Natural killer cell treated with Interleukin-12 subunit alpha and Interleukin-12 subunit beta and Interleukin-15 and Interleukin-18, amount 100 ng/mL, for 72 hours (primary cell): ENCODE measurements around the gene UQCRH. TPM values are rescaled to one million over a fixed set of nuclear protein-coding genes. Genes with fewer than 3 reads are reported as not detected.
"Not testable (repeated sequence)": the region's sequence is repeated elsewhere in the genome, so short reads cannot be mapped to it uniquely, and the experiment has no call there.

Experiments
- ATAC-seq, 2 donors: fragments of 150-1000 bp; cut with Tn5 transposase in 1 of 2; sonication (Bioruptor Pico), chemical (Tn5 transposase) in 1 of 2; 2 replicates each; pipeline ENCODE4 v1.10.0; 2021
- DNase-seq: peaks from one replicate; pipeline ENCODE4 v3.0.0; 2022; ENCODE audit warnings: low spot score
- H3K27ac Mint-ChIP-seq, 2 donors: 1 replicate in 1 of 2; 2 replicates in 1 of 2; pipeline ENCODE4 v1.8.0; 2022; ENCODE audit warnings: mixed read lengths in 2 of 2, mild to moderate bottlenecking in 1 of 2, moderate library complexity in 1 of 2
- H3K27me3 Mint-ChIP-seq, 2 donors: 1 replicate in 1 of 2; 2 replicates in 1 of 2; pipeline ENCODE4 v1.8.0; 2022; ENCODE audit warnings: mixed read lengths in 2 of 2
- H3K36me3 Mint-ChIP-seq: one replicate; pipeline ENCODE4 v1.8.0; 2022; ENCODE audit warnings: mixed read lengths
- H3K4me1 Mint-ChIP-seq, 2 donors: 1 replicate in 1 of 2; 2 replicates in 1 of 2; pipeline ENCODE4 v1.8.0; 2022; ENCODE audit warnings: low read depth in 2 of 2, mixed read lengths in 2 of 2, mild to moderate bottlenecking in 1 of 2
- H3K4me3 Mint-ChIP-seq: one replicate; pipeline ENCODE4 v1.8.0; 2022; ENCODE audit warnings: mixed read lengths
- H3K9me3 Mint-ChIP-seq: 2 replicates; pipeline ENCODE4 v1.8.0; 2022; ENCODE audit warnings: mixed read lengths
- total RNA-seq, 2 donors: library from RNA; stranded (reverse); gene quantifications; one replicate each; pipeline ENCODE4 v1.2.3, GENCODE V29; 2022

The UQCRH gene
- total RNA-seq, 2 donors from 2014 or later, result 236 to 253 TPM

GRCh38 chr1:46306159-46306530, 2.6 kb downstream of the UQCRH start:
- H3K4me1 Mint-ChIP-seq, result peaks cover 24 to 28% of the 10 kb centered on the region in 2 donors
- DNase-seq, result no peak
- no peak overlapping the region for H3K27ac Mint-ChIP-seq
- no peaks in the 10 kb centered on the region for H3K9me3 Mint-ChIP-seq
- H3K36me3 Mint-ChIP-seq, result peaks cover 18% of the 10 kb centered on the region
- peak overlapping the region; percentile 34 for H3K4me3 Mint-ChIP-seq
- H3K27me3 Mint-ChIP-seq, result no peaks in the 10 kb centered on the region
- no peak for ATAC-seq

GRCh38 chr1:46309401-46310159, 6.1 kb downstream of the UQCRH start:
- H3K27ac Mint-ChIP-seq, result no peak overlapping the region
- H3K4me3 Mint-ChIP-seq, result no peak overlapping the region
- no peaks in the 10 kb centered on the region for H3K27me3 Mint-ChIP-seq
- ATAC-seq (no peak), DNase-seq (no peak)
- peaks cover 17% of the 10 kb centered on the region for H3K36me3 Mint-ChIP-seq
- peaks cover 14 to 17% of the 10 kb centered on the region in 2 donors for H3K4me1 Mint-ChIP-seq
- H3K9me3 Mint-ChIP-seq, result no peaks in the 10 kb centered on the region

- DNase-seq, result no peak
- H3K9me3 Mint-ChIP-seq, result no peaks in the 10 kb centered on the region
- peaks cover 14% of the 10 kb centered on the region in 2 donors for H3K4me1 Mint-ChIP-seq
- ATAC-seq, result no peak
- no peak overlapping the region for H3K4me3 Mint-ChIP-seq
- no peaks in the 10 kb centered on the region for H3K27me3 Mint-ChIP-seq
- no peak overlapping the region for H3K27ac Mint-ChIP-seq
- peaks cover 17% of the 10 kb centered on the region for H3K36me3 Mint-ChIP-seq
These were observed 6.8 kb downstream of the UQCRH start for GRCh38 chr1:46310321-46310720.

GRCh38 chr1:46315669-46316403, 12.3 kb downstream of the UQCRH start:
- no peak for DNase-seq
- Mint-ChIP-seq H3K9me3 (no peaks in the 10 kb centered on the region), H3K27ac (no peak overlapping the region), H3K4me3 (no peak overlapping the region), H3K36me3 (peaks cover 11% of the 10 kb centered on the region), H3K4me1 (no peaks in the 10 kb centered on the region), H3K27me3 (no peaks in the 10 kb centered on the region)
- ATAC-seq, result no peak

- H3K36me3 Mint-ChIP-seq, result peaks cover 11% of the 10 kb centered on the region
- H3K27ac Mint-ChIP-seq, result no peak overlapping the region
- H3K9me3 Mint-ChIP-seq, result no peaks in the 10 kb centered on the region
- H3K4me3 Mint-ChIP-seq, result no peak overlapping the region
- ATAC-seq (no peak), DNase-seq (no peak)
- H3K27me3 Mint-ChIP-seq, result no peaks in the 10 kb centered on the region
- H3K4me1 Mint-ChIP-seq, result no peaks in the 10 kb centered on the region
These were observed 13.8 kb downstream of the UQCRH start for GRCh38 chr1:46317323-46317722.

- DNase-seq, H3K27ac Mint-ChIP-seq, H3K4me3 Mint-ChIP-seq, ATAC-seq, H3K36me3 Mint-ChIP-seq, H3K27me3 Mint-ChIP-seq, H3K4me1 Mint-ChIP-seq, H3K9me3 Mint-ChIP-seq: not testable (repeated sequence)
These were observed 15.8 kb downstream of the UQCRH start for GRCh38 chr1:46319301-46319700.

- ATAC-seq, H3K4me3 Mint-ChIP-seq, H3K4me1 Mint-ChIP-seq, H3K9me3 Mint-ChIP-seq, H3K27me3 Mint-ChIP-seq, DNase-seq, H3K36me3 Mint-ChIP-seq, H3K27ac Mint-ChIP-seq: not testable (repeated sequence)
These were observed 16.7 kb downstream of the UQCRH start for GRCh38 chr1:46319960-46320914.

GRCh38 chr1:46322191-46322590, 18.7 kb downstream of the UQCRH start:
- not testable (repeated sequence) for H3K4me1 Mint-ChIP-seq, H3K4me3 Mint-ChIP-seq, ATAC-seq, H3K9me3 Mint-ChIP-seq, H3K27ac Mint-ChIP-seq, H3K27me3 Mint-ChIP-seq, DNase-seq, H3K36me3 Mint-ChIP-seq

- not testable (repeated sequence) for DNase-seq, H3K27ac Mint-ChIP-seq, H3K4me1 Mint-ChIP-seq, H3K27me3 Mint-ChIP-seq, H3K9me3 Mint-ChIP-seq, H3K36me3 Mint-ChIP-seq, ATAC-seq, H3K4me3 Mint-ChIP-seq
These were observed 22.0 kb downstream of the UQCRH start for GRCh38 chr1:46325285-46326076.

- H3K27ac Mint-ChIP-seq, H3K27me3 Mint-ChIP-seq, H3K4me1 Mint-ChIP-seq, H3K4me3 Mint-ChIP-seq, DNase-seq, H3K36me3 Mint-ChIP-seq, ATAC-seq, H3K9me3 Mint-ChIP-seq: not testable (repeated sequence)
These were observed 24.7 kb downstream of the UQCRH start for GRCh38 chr1:46328182-46328581.

GRCh38 chr1:46329807-46330206, 26.3 kb downstream of the UQCRH start:
- H3K27ac Mint-ChIP-seq, H3K27me3 Mint-ChIP-seq, H3K36me3 Mint-ChIP-seq: not testable (repeated sequence)

GRCh38 chr1:46330381-46330780, 26.9 kb downstream of the UQCRH start:
- H3K9me3 Mint-ChIP-seq, H3K36me3 Mint-ChIP-seq, H3K27me3 Mint-ChIP-seq, H3K4me1 Mint-ChIP-seq, ATAC-seq, H3K4me3 Mint-ChIP-seq, DNase-seq, H3K27ac Mint-ChIP-seq: not testable (repeated sequence)

More at GRCh38 chr1:46329807-46330206, 26.3 kb downstream of the UQCRH start:
- not testable (repeated sequence) for H3K4me3 Mint-ChIP-seq, H3K4me1 Mint-ChIP-seq, DNase-seq, H3K9me3 Mint-ChIP-seq, ATAC-seq
